Keratinocyte (primary cell): Measurements from ENCODE around the gene MYO16.

Experiments
- CTCF ChIP-seq, 3 experiments: IDR thresholded peaks in 1 of 3; conservative IDR thresholded peaks in 1 of 3; optimal IDR thresholded peaks in 1 of 3; 2 replicates in 2 of 3; 3 replicates in 1 of 3; pipeline versions ENCODE3 to v1.5.1; 2011; ENCODE audit warnings: low read length in 3 of 3, mild to moderate bottlenecking in 3 of 3, moderate library complexity in 2 of 3, control low read depth in 1 of 3, inconsistent platforms in 1 of 3; ENCODE audit not compliant: insufficient read depth in 2 of 3; ENCODE audit errors: extremely low read depth in 1 of 3
- EZH2 ChIP-seq: IDR thresholded peaks from one replicate; pipeline ENCODE4 v1.6.1; 2012; ENCODE audit warnings: inconsistent platforms, mild to moderate bottlenecking, low read length, moderate library complexity

DNA sequence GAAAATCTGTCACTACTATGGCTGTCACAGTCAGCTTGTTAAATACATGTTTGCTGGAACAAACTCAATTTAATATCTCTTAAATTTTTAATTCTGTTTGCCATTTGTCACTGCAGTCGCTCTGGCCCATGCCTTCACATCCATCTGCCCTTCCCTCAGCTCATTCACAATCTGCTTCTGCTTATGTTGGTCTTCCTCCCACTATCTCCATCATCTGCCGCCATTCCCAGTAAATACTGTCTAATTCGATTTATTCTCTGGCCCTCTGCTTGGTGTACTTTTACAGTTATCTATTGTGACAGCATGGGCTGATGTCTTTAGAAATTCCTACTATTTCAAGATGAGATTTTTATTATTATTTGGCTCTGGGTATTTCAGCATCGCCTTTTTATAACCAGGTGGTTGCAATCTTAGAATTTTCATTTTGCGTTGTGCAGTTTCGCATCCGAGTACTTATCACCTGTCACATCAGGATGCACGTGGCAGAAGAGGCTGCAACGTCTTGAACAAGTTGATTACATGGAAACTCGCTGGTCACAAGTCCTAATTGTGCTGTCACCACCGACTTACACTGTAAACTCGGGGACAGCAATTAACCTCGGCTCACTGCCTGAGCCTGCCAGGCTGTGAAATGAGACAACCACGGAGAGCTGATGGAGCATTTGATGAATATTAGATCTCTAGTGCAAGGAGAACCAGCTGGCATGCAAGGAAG, 158.4 kb downstream of the MYO16 start:
- TF ChIP-seq EZH2 (no peak), CTCF (optimal IDR thresholded peaks at IDR 0.05 in 1 of 3, IDR thresholded peaks at IDR 0.05 in 1 of 3, conservative IDR thresholded peaks at IDR 0.05 in 1 of 3; ENCODE audit: extremely low read depth in 1 of 3, insufficient read depth in 2 of 3, low read length in 3 of 3) (no peak)
